Left ventricle myocardium inferior (tissue), 1 donor: ENCODE data around the gene LRRC56. TPM values are rescaled to one million over a fixed set of nuclear protein-coding genes. Genes with fewer than 3 reads are reported as not detected.
A peak's percentile ranks its signal among the peaks of the same experiment; 100 is the strongest.

Experiments
- DNase-seq: peaks from one replicate; pipeline ENCODE4 v3.0.0-alpha.2; 2020
- H3K27ac ChIP-seq: fragments of 200-600 bp; replicated peaks from 2 replicates; pipeline ENCODE4 v1.8.0; 2021
- H3K27me3 ChIP-seq: fragments of 200-600 bp; 2 replicates; pipeline ENCODE4 v1.8.0; 2021; ENCODE audit warnings: low read depth
- H3K36me3 ChIP-seq: fragments of 200-600 bp; 2 replicates; pipeline ENCODE4 v1.8.0; 2021
- H3K4me1 ChIP-seq: fragments of 200-600 bp; 2 replicates; pipeline ENCODE4 v1.8.0; 2021
- H3K4me3 ChIP-seq: fragments of 200-600 bp; 2 replicates; pipeline ENCODE4 v1.8.0; 2021; ENCODE audit warnings: mild to moderate bottlenecking, moderate library complexity
- H3K9me3 ChIP-seq: fragments of 200-600 bp; replicated peaks from 2 replicates; pipeline ENCODE4 v1.8.0; 2021
- intact Hi-C: fragments of 100-400 bp; cut with micrococcal nuclease; formaldehyde crosslinking; loops from one replicate; pipeline ENCODE4 v1.11.0; 2022
- total RNA-seq: library from RNA; stranded (reverse); fragmentation: NEBNext Ultra II Directional; extraction: Animal tissue kit (Norgen Biotek cat#: 25700); gene quantifications from one replicate; pipeline ENCODE4 v1.2.1, GENCODE V29; 2021
- TF ChIP-seq, protein P1 (sequence below): fragments of 200-600 bp; IDR thresholded peaks from 2 replicates; pipeline ENCODE4 v1.8.0; 2021; ENCODE audit warnings: antibody characterized with exemption, mild to moderate bottlenecking, borderline replicate concordance
- donor health status: DM: no; HTN: yes; CAD: no; lungs with severe emphysema.

Gene LRRC56
- total RNA-seq, 1 donor from 2014 or later: 0.25 TPM

DNA sequence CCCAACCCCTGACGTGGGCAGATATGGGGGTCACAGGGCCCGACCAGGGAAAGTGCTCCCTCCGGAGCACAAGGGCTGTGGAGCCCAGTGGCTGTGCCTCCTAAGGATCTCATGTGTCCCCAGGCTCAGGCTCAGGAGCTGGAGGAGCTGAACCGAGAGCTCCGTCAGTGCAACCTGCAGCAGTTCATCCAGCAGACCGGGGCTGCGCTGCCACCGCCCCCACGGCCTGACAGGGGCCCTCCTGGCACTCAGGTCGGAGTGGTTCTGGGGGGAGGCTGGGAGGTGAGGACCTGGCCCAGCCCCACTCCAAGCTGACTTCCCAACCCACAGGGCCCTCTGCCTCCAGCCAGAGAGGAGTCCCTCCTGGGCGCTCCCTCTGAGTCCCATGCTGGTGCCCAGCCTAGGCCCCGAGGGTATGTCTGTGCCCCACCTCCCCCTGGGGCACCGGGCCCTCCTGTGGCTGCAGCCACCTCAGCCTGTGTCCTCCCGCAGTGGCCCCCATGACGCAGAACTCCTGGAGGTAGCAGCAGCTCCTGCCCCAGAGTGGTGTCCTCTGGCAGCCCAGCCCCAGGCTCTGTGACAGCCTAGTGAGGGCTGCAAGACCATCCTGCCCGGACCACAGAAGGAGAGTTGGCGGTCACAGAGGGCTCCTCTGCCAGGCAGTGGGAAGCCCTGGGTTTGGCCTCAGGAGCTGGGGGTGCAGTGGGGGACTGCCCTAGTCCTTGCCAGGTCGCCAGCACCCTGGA, 25.9 kb downstream of the LRRC56 start:
- Histone ChIP-seq H3K9me3 (no peaks in the 10 kb centered on the region), H3K4me3 (no peak overlapping the region), H3K27me3 (peaks cover 21% of the 10 kb centered on the region), H3K27ac (no peak overlapping the region), H3K4me1 (peaks cover 36% of the 10 kb centered on the region), H3K36me3 (no peaks in the 10 kb centered on the region)
- no peak for DNase-seq
- TF ChIP-seq, protein P1, sequence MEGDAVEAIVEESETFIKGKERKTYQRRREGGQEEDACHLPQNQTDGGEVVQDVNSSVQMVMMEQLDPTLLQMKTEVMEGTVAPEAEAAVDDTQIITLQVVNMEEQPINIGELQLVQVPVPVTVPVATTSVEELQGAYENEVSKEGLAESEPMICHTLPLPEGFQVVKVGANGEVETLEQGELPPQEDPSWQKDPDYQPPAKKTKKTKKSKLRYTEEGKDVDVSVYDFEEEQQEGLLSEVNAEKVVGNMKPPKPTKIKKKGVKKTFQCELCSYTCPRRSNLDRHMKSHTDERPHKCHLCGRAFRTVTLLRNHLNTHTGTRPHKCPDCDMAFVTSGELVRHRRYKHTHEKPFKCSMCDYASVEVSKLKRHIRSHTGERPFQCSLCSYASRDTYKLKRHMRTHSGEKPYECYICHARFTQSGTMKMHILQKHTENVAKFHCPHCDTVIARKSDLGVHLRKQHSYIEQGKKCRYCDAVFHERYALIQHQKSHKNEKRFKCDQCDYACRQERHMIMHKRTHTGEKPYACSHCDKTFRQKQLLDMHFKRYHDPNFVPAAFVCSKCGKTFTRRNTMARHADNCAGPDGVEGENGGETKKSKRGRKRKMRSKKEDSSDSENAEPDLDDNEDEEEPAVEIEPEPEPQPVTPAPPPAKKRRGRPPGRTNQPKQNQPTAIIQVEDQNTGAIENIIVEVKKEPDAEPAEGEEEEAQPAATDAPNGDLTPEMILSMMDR: no peak
- intact Hi-C loops: no loop called here

DNA sequence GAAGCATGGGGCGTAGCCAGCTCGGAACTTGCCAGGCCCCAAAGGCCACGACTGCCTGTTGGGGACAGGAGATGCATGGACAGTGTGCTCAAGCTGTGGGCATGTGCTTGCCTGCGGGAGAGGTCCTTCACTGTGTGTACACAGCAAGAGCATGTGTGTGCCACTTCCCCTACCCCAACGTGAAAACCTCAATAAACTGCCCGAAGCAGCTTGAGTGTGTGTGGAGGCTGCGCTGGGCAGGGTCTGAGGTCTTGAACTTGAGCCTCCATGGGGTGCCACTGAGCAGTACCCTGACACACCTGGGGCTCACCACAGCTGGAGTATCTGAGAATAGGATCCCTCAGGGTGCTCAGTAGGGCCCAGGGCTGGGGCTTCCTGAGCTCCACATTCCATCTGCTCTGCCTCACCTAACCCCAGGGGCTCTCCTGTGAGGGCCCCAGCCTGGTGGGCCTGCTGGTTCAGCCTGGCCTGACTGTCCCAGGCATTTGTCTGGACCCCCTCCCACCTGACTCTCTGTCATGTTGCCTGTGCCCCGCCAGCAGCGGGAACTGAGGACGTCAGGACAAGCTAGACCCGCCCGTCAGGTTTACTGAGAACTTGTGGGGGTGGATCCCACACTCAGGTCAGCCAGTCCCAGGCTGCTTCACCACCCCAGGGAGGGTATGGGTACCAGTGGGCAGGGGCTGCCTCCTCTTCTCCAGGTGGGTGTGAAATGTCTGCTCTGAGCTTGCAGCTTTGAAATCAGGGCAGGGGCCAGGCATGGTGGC, 26.7 kb downstream of the LRRC56 start:
- DNase-seq: no peak
- Histone ChIP-seq H3K36me3 (no peaks in the 10 kb centered on the region), H3K4me1 (peaks cover 38% of the 10 kb centered on the region), H3K27me3 (peaks cover 14% of the 10 kb centered on the region), H3K27ac (no peak overlapping the region), H3K9me3 (no peaks in the 10 kb centered on the region), H3K4me3 (no peak overlapping the region)
- TF ChIP-seq, protein P1: no peak
- intact Hi-C loops: no loop called here

DNA sequence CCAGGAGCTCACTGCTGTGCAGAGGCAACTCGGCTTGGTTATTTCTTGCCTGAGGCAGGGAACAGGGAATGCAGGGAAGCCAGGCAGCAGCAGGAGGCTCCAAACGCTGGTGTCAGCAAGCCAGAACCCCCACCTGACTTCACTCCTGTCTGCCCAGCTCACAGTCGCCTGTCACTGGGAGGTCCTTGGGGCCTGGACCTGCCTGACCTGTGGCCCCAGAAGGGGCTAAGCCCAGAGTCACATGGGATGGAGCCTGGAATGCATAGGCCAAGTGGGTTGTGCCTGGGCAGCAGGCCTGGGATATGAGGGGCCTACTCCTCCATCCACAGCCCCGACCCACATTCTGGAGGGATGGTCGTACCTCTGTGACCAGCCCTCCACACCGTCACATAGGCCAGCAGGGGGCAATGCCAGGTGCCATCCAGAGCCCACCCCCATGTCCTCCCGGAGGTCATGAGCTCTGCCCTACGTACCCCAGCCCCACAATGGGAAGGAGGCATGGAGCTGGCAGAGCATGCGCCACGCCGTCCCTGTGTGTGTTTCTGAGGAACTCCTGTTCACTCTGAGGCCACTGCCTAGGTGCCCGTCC, 28.7 kb downstream of the LRRC56 start:
- intact Hi-C loops: no loop called here
- Histone ChIP-seq H3K4me1 (peaks cover 44% of the 10 kb centered on the region), H3K36me3 (no peaks in the 10 kb centered on the region), H3K4me3 (no peak overlapping the region), H3K27ac (no peak overlapping the region), H3K9me3 (no peaks in the 10 kb centered on the region), H3K27me3 (no peaks in the 10 kb centered on the region)
- DNase-seq: no peak
- TF ChIP-seq, protein P1: no peak

DNA sequence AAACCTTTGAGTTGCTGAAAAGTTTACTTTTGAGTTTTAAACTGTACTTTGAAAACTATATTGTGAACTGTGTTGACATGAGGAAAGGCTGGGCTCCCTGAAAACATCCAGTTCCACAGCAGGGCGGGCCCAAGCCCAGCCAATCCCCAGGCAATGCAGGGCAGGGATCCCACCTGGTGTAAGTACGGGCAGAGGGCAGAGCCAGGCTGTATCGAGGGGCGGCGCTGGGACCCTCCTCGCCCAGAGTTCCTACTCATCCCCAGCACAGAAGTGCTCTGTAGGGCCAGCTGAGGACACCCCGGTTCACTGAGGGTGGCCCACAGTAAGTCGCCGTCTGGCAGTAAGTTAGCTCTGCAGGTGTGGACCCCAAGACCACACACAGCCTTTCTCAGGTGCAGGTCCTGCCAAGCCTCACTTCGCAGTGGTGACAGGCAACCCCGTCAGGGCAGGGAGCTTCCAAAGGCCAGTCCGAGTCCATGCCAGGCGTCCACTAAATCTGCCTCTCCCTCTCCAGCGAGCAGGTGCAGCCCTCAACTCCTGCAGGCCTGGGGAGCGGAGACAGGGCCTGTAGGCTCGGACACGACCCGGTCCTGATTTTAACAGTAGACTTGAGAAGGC, 29.8 kb downstream of the LRRC56 start:
- Histone ChIP-seq H3K4me1 (peaks cover 36% of the 10 kb centered on the region), H3K4me3 (peak overlapping the region; percentile 84), H3K27ac (peak overlapping the region; percentile 99), H3K36me3 (no peaks in the 10 kb centered on the region), H3K27me3 (no peaks in the 10 kb centered on the region), H3K9me3 (no peaks in the 10 kb centered on the region)
- TF ChIP-seq, protein P1: no peak
- DNase-seq: no peak
- intact Hi-C loops: no loop called here

DNA sequence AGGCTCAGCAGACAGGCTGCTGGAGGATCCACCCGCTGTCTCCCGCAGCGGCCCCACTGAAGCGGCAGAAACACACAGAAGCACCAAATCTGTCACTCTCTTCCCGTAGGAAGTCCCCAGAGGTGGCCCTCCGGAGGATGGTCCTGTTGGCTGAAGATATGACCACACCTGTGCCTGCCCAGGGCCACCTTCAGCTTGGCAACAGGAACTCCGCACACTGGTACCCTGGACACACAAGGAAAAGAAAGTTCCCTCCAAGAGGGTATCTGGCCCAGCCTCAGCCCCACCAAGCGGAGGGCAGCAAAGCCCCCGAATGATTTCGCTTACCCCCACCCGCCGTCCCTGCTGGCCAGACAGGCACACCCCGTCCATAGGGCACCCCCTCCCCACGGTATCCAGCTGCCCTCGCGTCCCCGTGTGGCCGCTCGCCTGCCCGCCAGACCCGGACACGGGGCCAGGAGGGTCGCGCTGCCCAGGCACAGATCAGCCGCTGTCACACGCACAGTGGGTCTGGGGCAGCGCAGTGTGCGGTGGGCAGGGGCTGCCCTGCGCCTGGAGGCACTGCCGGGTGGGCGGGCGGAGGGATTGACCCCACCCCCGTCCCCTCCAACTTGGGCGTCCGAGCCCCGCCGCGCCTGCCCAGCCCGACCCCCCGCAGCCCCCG, 30.4 kb downstream of the LRRC56 start:
- Histone ChIP-seq H3K4me3 (peak overlapping the region; percentile 84), H3K9me3 (no peaks in the 10 kb centered on the region), H3K36me3 (no peaks in the 10 kb centered on the region), H3K27me3 (no peaks in the 10 kb centered on the region), H3K4me1 (peaks cover 36% of the 10 kb centered on the region), H3K27ac (peak overlapping the region; percentile 99)
- DNase-seq: no peak
- intact Hi-C loops: no loop called here
- TF ChIP-seq, protein P1: no peak
